Fibroblast of skin of right quadriceps (primary cell): ENCODE measurements around the gene GARIN5B.

Experiments used
- DNase-seq: peaks from one replicate; pipeline ENCODE4 v3.0.0-alpha.2; 2013

The GARIN5B gene

DNA sequence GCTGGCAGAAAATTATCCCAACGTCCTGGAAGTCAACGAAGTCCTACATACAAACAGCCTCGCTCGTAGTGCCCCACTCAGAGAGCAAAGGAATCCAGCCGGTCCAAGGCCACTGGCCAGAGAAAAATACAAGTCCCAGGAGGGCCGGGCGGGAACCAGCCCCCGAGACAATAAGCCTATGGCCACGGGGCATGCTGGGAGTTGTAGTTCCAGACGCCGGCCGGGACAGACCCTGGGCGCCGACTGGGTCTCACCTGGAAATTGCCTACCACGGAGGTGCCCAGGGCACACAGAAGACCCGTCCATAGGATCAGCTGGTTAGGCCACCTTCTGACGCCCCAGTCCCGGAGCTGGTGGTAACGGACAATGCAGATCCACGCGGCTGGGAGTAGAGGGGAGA lies 43.3 kb downstream of the GARIN5B start:
- peak; percentile 26 for DNase-seq

GRCh38 chr19:55316646-55317045 lies 46.4 kb downstream of the GARIN5B start:
- DNase-seq, result no peak

DNA sequence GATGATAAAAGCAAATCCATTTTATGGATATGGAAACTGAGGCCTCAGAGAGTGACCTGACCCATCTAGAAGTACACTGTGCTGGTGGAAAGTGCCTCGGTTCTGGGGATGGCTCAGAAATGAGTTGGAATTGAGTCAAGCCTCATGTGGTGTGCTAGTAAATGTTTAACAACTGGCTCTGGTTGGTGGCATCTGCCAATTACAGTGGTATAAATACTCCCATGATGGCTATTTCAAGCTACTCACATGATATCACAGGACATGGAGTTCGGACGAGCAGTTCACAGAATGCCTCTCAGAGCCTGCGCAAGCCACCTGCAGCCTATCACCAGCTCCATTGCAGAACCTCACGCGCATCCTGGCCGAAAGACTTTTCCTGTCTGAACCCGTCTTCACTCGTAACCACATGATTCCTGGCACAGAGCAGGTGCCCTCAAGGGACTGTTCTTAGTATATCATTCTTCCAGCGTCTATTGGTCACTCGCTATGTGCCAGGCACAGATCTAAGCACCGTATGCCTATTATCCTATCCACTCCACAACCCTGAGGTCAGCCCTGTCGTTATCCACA lies 47.0 kb downstream of the GARIN5B start:
- no peak for DNase-seq

- no peak for DNase-seq
Measured at GRCh38 chr19:55314396-55314795, 48.7 kb downstream of the GARIN5B start.

GRCh38 chr19:55312621-55313512 lies 50.2 kb downstream of the GARIN5B start:
- DNase-seq, result no peak

- DNase-seq, result no peak
Measured at GRCh38 chr19:55311797-55312196, 51.3 kb downstream of the GARIN5B start.

DNA sequence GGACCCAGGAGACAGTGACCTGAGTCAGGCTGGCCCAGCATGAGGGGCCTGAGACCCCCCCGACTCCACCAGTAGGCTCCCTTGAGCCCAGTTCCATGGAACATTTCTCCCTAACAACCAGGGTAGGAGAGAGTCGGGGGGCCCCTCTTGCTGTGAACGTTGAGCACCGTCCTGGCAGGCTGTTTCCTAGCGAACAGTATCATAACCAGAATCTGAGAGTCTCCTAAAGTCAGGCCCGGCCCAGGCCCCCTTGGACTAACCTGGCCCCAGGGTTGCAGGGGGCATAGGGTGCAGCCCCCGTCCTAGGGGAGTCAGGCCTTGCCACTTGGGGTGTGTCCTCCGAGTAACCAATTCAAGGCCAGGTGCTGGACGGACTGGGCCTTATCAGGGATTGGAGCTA lies 51.7 kb downstream of the GARIN5B start:
- no peak for DNase-seq

DNA sequence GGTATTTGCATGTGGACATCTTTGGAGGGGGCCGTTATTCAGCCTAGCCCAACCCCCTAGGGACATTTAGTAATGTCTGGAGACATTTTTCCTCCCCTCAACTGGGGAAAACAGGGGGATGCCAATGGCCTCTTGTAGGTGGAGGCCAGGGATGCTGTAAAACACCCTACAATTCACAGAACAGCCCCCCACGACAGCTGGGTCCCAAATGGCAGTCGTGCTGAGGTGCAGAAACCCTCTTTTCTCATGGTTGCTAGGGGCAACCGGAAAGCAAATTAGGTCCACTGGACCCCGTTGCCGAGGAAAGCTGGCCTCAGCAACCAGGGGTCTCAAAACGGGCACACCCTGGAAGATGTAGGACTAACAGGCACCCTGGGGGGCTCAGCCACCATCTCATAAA lies 52.6 kb downstream of the GARIN5B start:
- no peak for DNase-seq

DNA sequence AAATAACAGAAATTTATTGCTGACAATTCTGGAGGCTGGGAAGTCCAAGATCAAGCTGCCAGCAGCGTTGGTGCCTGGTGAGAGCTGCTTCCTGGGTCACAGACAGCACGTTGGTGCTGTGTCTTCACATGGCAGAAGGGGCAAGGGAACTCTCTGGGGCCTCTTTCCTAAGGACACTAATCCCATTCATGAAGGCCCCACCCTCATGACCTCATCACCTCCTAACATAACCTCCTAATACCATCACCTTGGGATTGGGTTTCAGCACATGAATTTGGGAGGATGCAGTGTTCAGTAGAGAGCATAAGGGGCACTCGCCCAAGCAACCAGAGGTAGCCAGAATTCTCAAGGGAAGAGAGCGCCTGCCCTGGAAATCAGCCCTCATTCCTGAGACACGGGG lies 53.6 kb downstream of the GARIN5B start:
- no peak for DNase-seq

- no peak for DNase-seq
Measured at GRCh38 chr19:55308281-55308680, 54.8 kb downstream of the GARIN5B start.

DNA sequence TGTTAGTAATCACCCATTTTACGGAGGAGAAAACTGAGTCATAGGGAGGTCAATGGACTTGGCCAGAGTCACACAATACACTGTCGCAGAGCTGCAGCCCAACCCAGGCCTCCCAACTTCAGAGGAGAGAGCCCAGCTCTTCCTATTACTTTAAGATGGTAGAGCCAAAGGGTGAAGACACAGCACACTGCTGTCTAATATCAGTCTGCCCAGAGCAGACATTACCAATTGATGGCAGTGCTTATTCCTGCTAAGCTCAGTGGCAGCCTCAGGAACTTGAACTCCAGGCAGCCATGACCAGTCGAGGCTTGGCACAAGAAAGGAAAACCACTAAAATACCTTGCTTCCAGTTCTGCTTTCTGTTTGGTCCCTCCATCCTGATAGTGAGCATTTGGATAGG lies 56.3 kb downstream of the GARIN5B start:
- no peak for DNase-seq

DNA sequence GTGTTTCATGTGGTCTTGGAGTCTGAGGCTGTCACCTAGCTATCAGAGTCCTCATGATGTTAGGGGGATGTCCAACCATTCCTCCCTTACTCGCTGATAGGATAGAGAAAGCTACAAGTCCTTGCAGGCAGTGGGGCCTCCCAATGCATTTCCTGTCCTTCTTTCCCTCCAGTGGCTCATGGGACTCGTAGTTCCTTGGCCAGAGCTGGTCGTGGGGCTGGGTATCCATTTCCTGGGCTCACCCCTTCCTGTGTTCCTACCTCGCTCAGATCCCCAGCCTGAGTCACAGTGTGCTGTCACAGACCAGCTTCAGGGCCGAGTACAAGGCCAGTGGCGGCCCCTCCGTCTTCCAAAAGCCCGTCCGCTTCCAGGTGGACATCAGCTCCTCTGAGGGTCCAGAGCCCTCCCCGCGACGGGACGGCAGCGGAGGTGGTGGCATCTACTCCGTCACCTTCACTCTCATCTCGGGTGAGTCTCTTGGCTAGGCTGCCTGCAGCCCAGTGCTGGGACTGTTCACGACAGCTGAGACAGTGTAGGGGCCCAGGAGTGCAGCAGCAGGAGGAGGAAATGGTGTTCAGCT lies 57.0 kb downstream of the GARIN5B start:
- DNase-seq, result no peak

- no peak for DNase-seq
Measured at GRCh38 chr19:55305491-55305890, 57.6 kb downstream of the GARIN5B start.

DNA sequence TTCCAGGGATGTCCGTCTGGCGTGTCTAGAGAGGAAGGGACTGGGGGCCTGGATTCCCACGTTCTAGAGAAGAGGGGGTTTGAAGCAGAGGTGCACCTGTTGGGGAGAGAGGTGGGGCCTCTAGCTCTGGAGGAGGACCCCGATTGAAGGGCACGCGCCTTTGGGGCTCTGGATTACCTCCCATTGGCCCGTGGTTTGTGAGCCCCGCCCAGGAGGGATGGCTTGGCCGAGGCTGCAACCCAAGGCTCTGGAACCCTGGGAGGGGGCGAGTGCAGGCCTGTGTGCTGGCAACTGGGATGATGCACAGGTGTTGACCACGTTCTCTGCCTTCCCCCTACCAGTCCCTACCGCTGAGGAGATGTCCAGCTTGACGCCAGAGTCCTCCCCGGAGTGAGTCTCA lies 58.1 kb downstream of the GARIN5B start:
- no peak for DNase-seq
